Endodermal cell (in vitro differentiated cells): ENCODE results near the gene HOMER2. TPM values are rescaled to one million over a fixed set of nuclear protein-coding genes. Genes with fewer than 3 reads are reported as not detected.
A peak's percentile ranks its signal among the peaks of the same experiment; 100 is the strongest.

ENCODE experiments used
- DNase-seq: peaks from one replicate; pipeline ENCODE4 v3.0.0-alpha.2; 2017
- H3K27ac ChIP-seq: 2 replicates; pipeline ENCODE4 v1.5.1; 2013; ENCODE audit warnings: mild to moderate bottlenecking, low read depth, low read length, moderate library complexity
- H3K27me3 ChIP-seq: 2 replicates; pipeline ENCODE4 v1.6.1; 2013; ENCODE audit warnings: mild to moderate bottlenecking, low read length, moderate library complexity; ENCODE audit not compliant: insufficient read depth, control insufficient read depth, poor library complexity, severe bottlenecking
- H3K36me3 ChIP-seq: 2 replicates; pipeline ENCODE4 v1.7.0; 2013; ENCODE audit warnings: mild to moderate bottlenecking, low read length, moderate library complexity; ENCODE audit not compliant: control insufficient read depth, insufficient read depth
- H3K4me1 ChIP-seq: one replicate; pipeline ENCODE4 v1.7.0; 2013; ENCODE audit warnings: low read length; ENCODE audit not compliant: control insufficient read depth, insufficient read depth
- H3K4me3 ChIP-seq: 2 replicates; pipeline ENCODE4 v1.5.1; 2013; ENCODE audit warnings: mild to moderate bottlenecking, low read length, moderate library complexity
- H3K9ac ChIP-seq: 2 replicates; pipeline ENCODE4 v1.6.1; 2013; ENCODE audit warnings: mild to moderate bottlenecking, low read length, moderate library complexity; ENCODE audit not compliant: poor library complexity, severe bottlenecking; ENCODE audit errors: extremely low read depth
- H3K9me3 ChIP-seq: 2 replicates; pipeline ENCODE4 v1.6.1; 2013; ENCODE audit warnings: mild to moderate bottlenecking, low read length, moderate library complexity; ENCODE audit not compliant: control insufficient read depth
- H3K27ac Mint-ChIP-seq: 2 replicates; pipeline ENCODE4 v1.8.0; 2020; ENCODE audit warnings: mixed read lengths
- H3K27me3 Mint-ChIP-seq: 2 replicates; pipeline ENCODE4 v1.8.0; 2021; ENCODE audit warnings: mild to moderate bottlenecking, mixed read lengths; ENCODE audit not compliant: insufficient read depth
- H3K36me3 Mint-ChIP-seq: 2 replicates; pipeline ENCODE4 v1.8.0; 2020; ENCODE audit warnings: low read depth, mixed read lengths
- H3K4me1 Mint-ChIP-seq: 2 replicates; pipeline ENCODE4 v1.8.0; 2020; ENCODE audit warnings: mixed read lengths
- H3K4me3 Mint-ChIP-seq: 2 replicates; pipeline ENCODE4 v1.8.0; 2020; ENCODE audit warnings: mild to moderate bottlenecking, moderate library complexity, mixed read lengths
- H3K9me3 Mint-ChIP-seq: 2 replicates; pipeline ENCODE4 v1.8.0; 2020; ENCODE audit warnings: mild to moderate bottlenecking, mixed read lengths
- WGBS, 2 experiments: methylation state at CpG; one replicate each; pipeline versions ENCODE4 v1.1.5 to v1.1.7; 2013; ENCODE audit warnings: missing lambda C conversion rate in 2 of 2, mixed read lengths in 1 of 2; ENCODE audit not compliant: insufficient coverage in 1 of 2, insufficient read length in 1 of 2; 5-methylcytosine and 5-hydroxymethylcytosine counted together
- total RNA-seq, 2 donors: library from RNA; stranded (reverse); fragmentation: NEBNext Ultra II Directional in 1 of 2; extraction: Animal tissue kit (Norgen Biotek cat#: 25700) in 1 of 2; gene quantifications; 2 replicates in 1 of 2; 3 replicates in 1 of 2; pipeline ENCODE4 v1.2.1, GENCODE V29; 2021
- TF ChIP-seq, protein P1 (sequence below): fragments of 200-600 bp; sonication (generic); conservative IDR thresholded peaks from 2 replicates; pipeline ENCODE4 v1.5.0; 2021; ENCODE audit warnings: antibody characterized with exemption, mild to moderate bottlenecking

Gene HOMER2
- total RNA-seq, 2 donors from 2014 or later, result 31.8 to 32.7 TPM

DNA sequence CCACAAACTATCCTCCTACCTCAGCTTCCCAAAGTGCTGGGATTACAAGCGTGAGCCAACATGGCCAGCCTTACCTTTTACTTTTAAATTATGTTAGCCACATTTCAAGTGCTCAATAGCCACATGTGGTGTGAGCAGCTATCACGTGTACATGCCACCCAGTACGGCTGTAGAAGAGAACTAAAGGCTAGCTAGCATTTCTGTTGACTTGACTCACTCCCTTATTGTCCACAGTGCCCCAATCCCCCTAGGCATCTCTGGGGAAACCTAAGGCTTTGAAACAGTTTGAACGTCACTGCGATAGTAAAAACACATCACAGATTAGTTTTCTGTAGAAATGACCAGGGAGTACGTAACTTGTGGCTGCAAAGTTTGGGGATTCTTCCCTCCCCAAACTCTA lies 46.9 kb upstream of the HOMER2 start:
- no peak overlapping the region for H3K27ac Mint-ChIP-seq
- peaks cover 19% of the 10 kb centered on the region for H3K9me3 Mint-ChIP-seq
- Histone ChIP-seq H3K9me3 (peaks cover 5% of the 10 kb centered on the region), H3K36me3 (peaks cover 2% of the 10 kb centered on the region), H3K27me3 (no peaks in the 10 kb centered on the region), H3K4me3 (no peak overlapping the region), H3K9ac (no peak overlapping the region), H3K4me1 (peaks cover 5% of the 10 kb centered on the region), H3K27ac (no peak overlapping the region)
- no peak for DNase-seq
- 96 to 98% methylated on average over 4 to 6 of the region's 6 CpGs for WGBS, 2 experiments
- H3K27me3 Mint-ChIP-seq, result peaks cover 2% of the 10 kb centered on the region
- peaks cover 17% of the 10 kb centered on the region for H3K4me1 Mint-ChIP-seq
- TF ChIP-seq, protein P1, sequence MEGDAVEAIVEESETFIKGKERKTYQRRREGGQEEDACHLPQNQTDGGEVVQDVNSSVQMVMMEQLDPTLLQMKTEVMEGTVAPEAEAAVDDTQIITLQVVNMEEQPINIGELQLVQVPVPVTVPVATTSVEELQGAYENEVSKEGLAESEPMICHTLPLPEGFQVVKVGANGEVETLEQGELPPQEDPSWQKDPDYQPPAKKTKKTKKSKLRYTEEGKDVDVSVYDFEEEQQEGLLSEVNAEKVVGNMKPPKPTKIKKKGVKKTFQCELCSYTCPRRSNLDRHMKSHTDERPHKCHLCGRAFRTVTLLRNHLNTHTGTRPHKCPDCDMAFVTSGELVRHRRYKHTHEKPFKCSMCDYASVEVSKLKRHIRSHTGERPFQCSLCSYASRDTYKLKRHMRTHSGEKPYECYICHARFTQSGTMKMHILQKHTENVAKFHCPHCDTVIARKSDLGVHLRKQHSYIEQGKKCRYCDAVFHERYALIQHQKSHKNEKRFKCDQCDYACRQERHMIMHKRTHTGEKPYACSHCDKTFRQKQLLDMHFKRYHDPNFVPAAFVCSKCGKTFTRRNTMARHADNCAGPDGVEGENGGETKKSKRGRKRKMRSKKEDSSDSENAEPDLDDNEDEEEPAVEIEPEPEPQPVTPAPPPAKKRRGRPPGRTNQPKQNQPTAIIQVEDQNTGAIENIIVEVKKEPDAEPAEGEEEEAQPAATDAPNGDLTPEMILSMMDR, result no peak
- no peak overlapping the region for H3K4me3 Mint-ChIP-seq
- H3K36me3 Mint-ChIP-seq, result peaks cover 12% of the 10 kb centered on the region

DNA sequence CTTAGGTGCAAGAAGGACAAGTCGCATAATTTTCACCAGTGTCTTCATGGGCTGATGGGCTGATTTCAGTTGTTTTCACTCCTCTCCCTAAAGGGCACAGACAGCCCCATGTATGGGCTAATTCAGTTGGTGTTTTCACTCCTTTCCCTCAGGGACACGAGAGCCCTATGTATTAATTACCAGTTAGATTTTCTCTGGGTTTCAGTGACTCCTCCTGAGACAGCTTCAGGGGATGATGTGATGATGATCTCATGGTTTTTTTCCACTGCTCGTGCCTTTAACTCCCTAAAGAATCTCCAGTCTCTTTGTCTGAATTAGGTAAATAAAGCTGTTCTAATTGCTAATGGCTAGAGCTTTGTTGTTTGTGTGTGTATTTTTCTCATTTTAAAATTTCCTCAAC lies 43.4 kb upstream of the HOMER2 start:
- H3K27ac Mint-ChIP-seq, result peak overlapping the region; percentile 35
- H3K27me3 Mint-ChIP-seq, result peaks cover 2% of the 10 kb centered on the region
- no peak for DNase-seq
- peaks cover 5% of the 10 kb centered on the region for H3K9me3 ChIP-seq
- no peak overlapping the region for H3K4me3 Mint-ChIP-seq
- H3K36me3 ChIP-seq, result peaks cover 2% of the 10 kb centered on the region
- TF ChIP-seq, protein P1, result no peak
- no peak overlapping the region for H3K9ac ChIP-seq
- 89 to 100% methylated on average over 2 to 3 of the region's 3 CpGs for WGBS, 2 experiments
- no peaks in the 10 kb centered on the region for H3K27me3 ChIP-seq
- peaks cover 5% of the 10 kb centered on the region for H3K4me1 ChIP-seq
- H3K4me1 Mint-ChIP-seq, result peaks cover 23% of the 10 kb centered on the region
- H3K27ac ChIP-seq, result no peak overlapping the region
- no peak overlapping the region for H3K4me3 ChIP-seq
- H3K9me3 Mint-ChIP-seq, result peaks cover 19% of the 10 kb centered on the region
- peaks cover 20% of the 10 kb centered on the region for H3K36me3 Mint-ChIP-seq

DNA sequence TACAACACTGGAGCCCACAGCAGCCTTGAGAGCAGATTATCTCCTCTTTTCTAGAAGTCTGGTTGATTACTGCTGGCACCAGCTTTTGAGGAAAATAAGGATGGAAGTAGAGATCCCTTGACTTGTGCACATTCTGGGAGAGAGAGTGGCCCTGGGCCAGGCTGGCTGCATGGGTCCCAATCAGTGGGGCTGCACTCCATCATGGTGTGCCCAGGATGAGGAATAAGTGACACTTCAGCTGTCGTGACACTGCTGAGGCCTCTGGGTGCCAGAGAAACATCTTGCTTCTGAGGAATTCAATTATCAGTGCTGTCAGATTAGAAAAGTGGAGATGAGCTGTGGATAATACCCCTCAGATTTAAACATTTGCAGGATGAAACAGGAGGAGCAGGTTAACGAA lies 42.6 kb upstream of the HOMER2 start:
- H3K27ac Mint-ChIP-seq, result no peak overlapping the region
- 85 to 92% methylated on average over 2 of the region's 2 CpGs for WGBS, 2 experiments
- H3K27me3 Mint-ChIP-seq, result peaks cover 2% of the 10 kb centered on the region
- H3K4me1 ChIP-seq, result peaks cover 5% of the 10 kb centered on the region
- H3K36me3 Mint-ChIP-seq, result peaks cover 25% of the 10 kb centered on the region
- peaks cover 18% of the 10 kb centered on the region for H3K4me1 Mint-ChIP-seq
- H3K9me3 ChIP-seq, result peaks cover 5% of the 10 kb centered on the region
- peaks cover 19% of the 10 kb centered on the region for H3K9me3 Mint-ChIP-seq
- no peak for DNase-seq
- peaks cover 7% of the 10 kb centered on the region for H3K36me3 ChIP-seq
- no peak overlapping the region for H3K4me3 Mint-ChIP-seq
- no peak overlapping the region for H3K27ac ChIP-seq
- H3K4me3 ChIP-seq, result no peak overlapping the region
- H3K9ac ChIP-seq, result no peak overlapping the region
- TF ChIP-seq, protein P1, result no peak
- no peaks in the 10 kb centered on the region for H3K27me3 ChIP-seq
